Subcutaneous preadipocyte (primary cell): ENCODE measurements around the gene GFRA1. TPM values are rescaled to one million over a fixed set of nuclear protein-coding genes. Genes with fewer than 3 reads are reported as not detected.

Experiments
- total RNA-seq: library from RNA; depleted of rRNA; stranded (reverse); fragments of >200 nt; gene quantifications from 2 replicates; pipeline ENCODE4 v1.2.3, GENCODE V29; 2012

GFRA1 gene
- 0.39 and 1.1 TPM in 2 replicates for total RNA-seq

GRCh38 chr10:116272440-116273283 lies at the start of gene GFRA1:
GFRA1 (minus strand) TSS chr10:116273206; CDS start chr10:116272029, 1,177 bp downstream.

Other genes with a start within 250 kb of the GFRA1 start
- gene CCDC172, start 51.2 kb upstream of the GFRA1 start, total RNA-seq, result not detected in 2 replicates
- 0.37 and 1.2 TPM in 2 replicates for gene PNLIPRP3, start 154.6 kb upstream of the GFRA1 start, total RNA-seq